WTC11 (cell line): ENCODE measurements around the gene LAMA2.

Experiments
- CREM ChIP-seq: sonication (generic); formaldehyde crosslinking; IDR thresholded peaks from 2 replicates; pipeline ENCODE4 v1.8.1; 2022; ENCODE audit warnings: mild to moderate bottlenecking, missing genetic modification reagents, moderate library complexity
- CTCF ChIP-seq: fragments of 200-600 bp; IDR thresholded peaks from 2 replicates; pipeline ENCODE4 v1.8.0; 2022; ENCODE audit warnings: antibody characterized with exemption
- STAT6 ChIP-seq: sonication (generic); formaldehyde crosslinking; conservative IDR thresholded peaks from 2 replicates; pipeline ENCODE4 v1.8.1; 2023; ENCODE audit warnings: mild to moderate bottlenecking, low read depth, missing genetic modification reagents, moderate library complexity
- USF2 ChIP-seq: sonication (generic); formaldehyde crosslinking; IDR thresholded peaks from 2 replicates; pipeline ENCODE4 v1.8.1; 2023; ENCODE audit warnings: mild to moderate bottlenecking, missing genetic modification reagents, moderate library complexity
- ZBTB43 ChIP-seq: sonication (generic); formaldehyde crosslinking; IDR thresholded peaks from 2 replicates; pipeline ENCODE4 v1.8.1; 2023; ENCODE audit warnings: mild to moderate bottlenecking, missing genetic modification reagents

GRCh38 chr6:129517288-129517687 is 634.4 kb downstream of the LAMA2 start:
- no peak for TF ChIP-seq CTCF
- TF ChIP-seq USF2, result no peak
- no peak for TF ChIP-seq CREM
- TF ChIP-seq ZBTB43 (CRISPR knock-in tag), result no peak
- TF ChIP-seq STAT6 (CRISPR knock-in tag), result no peak
